Natural killer cell (primary cell): Measurements from ENCODE around the gene RXFP4. TPM values are rescaled to one million over a fixed set of nuclear protein-coding genes. Genes with fewer than 3 reads are reported as not detected.
A peak's percentile ranks its signal among the peaks of the same experiment; 100 is the strongest.

ENCODE experiments used
- ATAC-seq, 3 donors: fragments of 150-1000 bp in 2 of 3; fragments of 200-7000 bp in 1 of 3; cut with Tn5 transposase; 1 replicate in 1 of 3; 2 replicates in 2 of 3; pipeline ENCODE4 v1.10.0; 2021; ENCODE audit warnings: mild to moderate bottlenecking in 2 of 3, moderate library complexity in 2 of 3
- DNase-seq, 2 donors: peaks; one replicate each; pipeline versions ENCODE4 v3.0.0 to v3.0.0-alpha.2; 2013 to 2021; ENCODE audit warnings: mixed read lengths in 1 of 2
- H3K27ac ChIP-seq: one replicate; pipeline ENCODE4 v1.5.1; 2013; ENCODE audit warnings: mild to moderate bottlenecking, low read length
- H3K27me3 ChIP-seq: one replicate; pipeline ENCODE4 v1.6.1; 2013; ENCODE audit warnings: low read length; ENCODE audit not compliant: control insufficient read depth, insufficient read depth
- H3K36me3 ChIP-seq: one replicate; pipeline ENCODE4 v1.6.1; 2013; ENCODE audit warnings: low read length; ENCODE audit not compliant: control insufficient read depth, insufficient read depth
- H3K4me1 ChIP-seq: one replicate; pipeline ENCODE4 v1.6.1; 2013; ENCODE audit warnings: low read length; ENCODE audit not compliant: control insufficient read depth, insufficient read depth
- H3K4me3 ChIP-seq: one replicate; pipeline ENCODE4 v1.5.1; 2013; ENCODE audit warnings: low read length
- H3K9me3 ChIP-seq: one replicate; pipeline ENCODE4 v1.6.1; 2013; ENCODE audit warnings: low read length; ENCODE audit not compliant: control insufficient read depth, insufficient read depth
- H3K27ac Mint-ChIP-seq, 2 donors: one replicate each; pipeline ENCODE4 v1.8.0; 2022; ENCODE audit warnings: mild to moderate bottlenecking in 2 of 2, mixed read lengths in 2 of 2, moderate library complexity in 1 of 2
- H3K27me3 Mint-ChIP-seq, 2 donors: one replicate each; pipeline ENCODE4 v1.8.0; 2022; ENCODE audit warnings: low read depth in 2 of 2, mixed read lengths in 2 of 2
- H3K36me3 Mint-ChIP-seq: one replicate; pipeline ENCODE4 v1.8.0; 2022; ENCODE audit warnings: mixed read lengths
- H3K4me1 Mint-ChIP-seq, 2 donors: one replicate each; pipeline ENCODE4 v1.8.0; 2022; ENCODE audit warnings: mixed read lengths in 2 of 2
- H3K4me3 Mint-ChIP-seq: one replicate; pipeline ENCODE4 v1.8.0; 2022; ENCODE audit warnings: mild to moderate bottlenecking, moderate library complexity, mixed read lengths
- H3K9me3 Mint-ChIP-seq, 2 donors: one replicate each; pipeline ENCODE4 v1.8.0; 2022; ENCODE audit warnings: mixed read lengths in 2 of 2
- WGBS: methylation state at CpG from one replicate; pipeline ENCODE4 v1.1.7; 2013; ENCODE audit warnings: missing lambda C conversion rate; ENCODE audit not compliant: insufficient coverage; 5-methylcytosine and 5-hydroxymethylcytosine counted together
- intact Hi-C: fragments of 100-400 bp; cut with micrococcal nuclease; formaldehyde crosslinking; loops from one replicate; pipeline ENCODE4 v1.14.2; 2022
- total RNA-seq, 4 donors: library from RNA; stranded (reverse); fragments of 120-200 nt in 1 of 4; gene quantifications; one replicate each; pipeline versions ENCODE4 v1.2.3 to v1.2.4, GENCODE V29; 2013 to 2022
- TF ChIP-seq, protein P1 (sequence below): fragments of 200-600 bp; IDR thresholded peaks from one replicate; pipeline ENCODE4 v1.8.0; 2022; ENCODE audit warnings: antibody characterized with exemption

Gene RXFP4
- total RNA-seq, 3 donors from 2014 or later (not counting 1 experiment from before 2014, with no cell fraction given): not detected

DNA sequence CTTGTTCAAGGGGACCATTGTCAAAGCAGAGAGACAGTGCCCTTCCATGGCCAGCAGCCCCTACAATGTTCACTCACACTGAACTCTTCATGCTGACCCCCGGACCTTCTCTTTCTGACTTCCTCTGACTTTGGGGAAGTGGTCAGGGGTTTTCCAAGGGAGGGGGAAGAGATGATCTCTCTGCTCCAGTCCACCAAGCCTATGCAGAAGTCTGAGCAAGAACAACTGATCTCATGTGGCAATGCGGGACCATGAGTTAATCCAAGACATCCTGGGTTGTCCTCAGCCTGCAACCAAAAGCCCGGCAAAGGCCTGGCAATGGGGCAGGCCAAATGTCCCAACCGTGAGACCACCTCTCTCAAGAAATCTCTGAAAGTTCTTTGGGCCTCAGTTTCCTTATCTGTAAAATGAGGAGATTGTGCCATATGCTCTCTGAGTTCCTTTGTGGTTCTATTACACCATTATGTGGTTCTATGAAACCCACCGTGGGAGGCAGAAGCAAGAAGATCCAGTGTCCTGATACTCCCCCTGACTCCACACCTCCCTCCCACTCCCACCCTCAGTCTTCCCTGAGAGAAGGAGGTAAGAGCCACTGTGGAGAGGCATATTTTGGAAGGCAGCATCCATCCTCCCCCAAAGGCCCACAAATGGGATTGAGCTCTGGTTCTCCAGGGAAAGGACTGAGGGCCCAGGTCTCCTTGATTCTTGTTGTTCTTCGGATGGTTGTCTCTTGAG lies 48.7 kb downstream of the RXFP4 start:
- intact Hi-C loops: no loop called here
- Mint-ChIP-seq H3K27ac (no peak overlapping the region), H3K4me3 (no peak overlapping the region), H3K36me3 (no peaks in the 10 kb centered on the region), H3K9me3 (no peaks in the 10 kb centered on the region), H3K27me3 (no peaks in the 10 kb centered on the region), H3K4me1 (peaks cover 11 to 12% of the 10 kb centered on the region in 2 donors)
- Histone ChIP-seq H3K9me3 (no peaks in the 10 kb centered on the region), H3K4me3 (no peak overlapping the region), H3K36me3 (no peaks in the 10 kb centered on the region), H3K27me3 (no peaks in the 10 kb centered on the region), H3K27ac (peak overlapping the region; percentile 17), H3K4me1 (peaks cover 23% of the 10 kb centered on the region)
- ATAC-seq (peak in 2 of 3 donors; percentile 20 to 65), DNase-seq (no peak)
- WGBS: 65% methylated on average over 5 of the region's 6 CpGs
- TF ChIP-seq, protein P1, sequence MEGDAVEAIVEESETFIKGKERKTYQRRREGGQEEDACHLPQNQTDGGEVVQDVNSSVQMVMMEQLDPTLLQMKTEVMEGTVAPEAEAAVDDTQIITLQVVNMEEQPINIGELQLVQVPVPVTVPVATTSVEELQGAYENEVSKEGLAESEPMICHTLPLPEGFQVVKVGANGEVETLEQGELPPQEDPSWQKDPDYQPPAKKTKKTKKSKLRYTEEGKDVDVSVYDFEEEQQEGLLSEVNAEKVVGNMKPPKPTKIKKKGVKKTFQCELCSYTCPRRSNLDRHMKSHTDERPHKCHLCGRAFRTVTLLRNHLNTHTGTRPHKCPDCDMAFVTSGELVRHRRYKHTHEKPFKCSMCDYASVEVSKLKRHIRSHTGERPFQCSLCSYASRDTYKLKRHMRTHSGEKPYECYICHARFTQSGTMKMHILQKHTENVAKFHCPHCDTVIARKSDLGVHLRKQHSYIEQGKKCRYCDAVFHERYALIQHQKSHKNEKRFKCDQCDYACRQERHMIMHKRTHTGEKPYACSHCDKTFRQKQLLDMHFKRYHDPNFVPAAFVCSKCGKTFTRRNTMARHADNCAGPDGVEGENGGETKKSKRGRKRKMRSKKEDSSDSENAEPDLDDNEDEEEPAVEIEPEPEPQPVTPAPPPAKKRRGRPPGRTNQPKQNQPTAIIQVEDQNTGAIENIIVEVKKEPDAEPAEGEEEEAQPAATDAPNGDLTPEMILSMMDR: no peak

Other genes with a start within 250 kb of the RXFP4 start
- 100 to 1,000 TPM; 127 to 147 (median 146) TPM for gene GON4L, start 84.4 kb upstream of the RXFP4 start, total RNA-seq
- gene SYT11, start 82.1 kb upstream of the RXFP4 start, total RNA-seq: 10 to 100 TPM; 38.1 to 42.8 (median 39.8) TPM
- 10 to 100 TPM; 79.1 to 86.1 (median 79.2) TPM for gene RIT1, start 30.3 kb upstream of the RXFP4 start, total RNA-seq
- gene KHDC4, start 7.2 kb upstream of the RXFP4 start, total RNA-seq: 100 to 1,000 TPM in 1 of 3 donors, 10 to 100 TPM in 2; 61.9 to 101 (median 85.9) TPM
- 100 to 1,000 TPM; 143 to 200 (median 147) TPM for gene ARHGEF2, start 36.9 kb downstream of the RXFP4 start, total RNA-seq
- 100 to 1,000 TPM; 209 to 215 (median 211) TPM for gene SSR2, start 79.3 kb downstream of the RXFP4 start, total RNA-seq
- 10 to 100 TPM; 14.4 to 23.5 (median 23.5) TPM for gene UBQLN4, start 112.2 kb downstream of the RXFP4 start, total RNA-seq
- gene LAMTOR2, start 113.1 kb downstream of the RXFP4 start, total RNA-seq: 10 to 100 TPM; 23.5 to 26.1 (median 24.6) TPM
- under 1 TPM in 1 of 3 donors, not detected in 2; 0.82 TPM for gene RAB25, start 119.5 kb downstream of the RXFP4 start, total RNA-seq
- under 1 TPM; 0.05 to 0.16 (median 0.14) TPM for gene MEX3A, start 140.8 kb downstream of the RXFP4 start, total RNA-seq
- 100 to 1,000 TPM; 201 to 504 (median 273) TPM for gene LMNA, start 173.1 kb downstream of the RXFP4 start, total RNA-seq
- 10 to 100 TPM in 1 of 3 donors, 1 to 10 TPM in 2; 2.6 to 13.0 (median 7.0) TPM for gene SEMA4A, start 211.9 kb downstream of the RXFP4 start, total RNA-seq